ENCODE results near the gene BEND3.
A peak's percentile ranks its signal among the peaks of the same experiment; 100 is the strongest.
"Not testable (repeated sequence)": the region's sequence is repeated elsewhere in the genome, so short reads cannot be mapped to it uniquely, and the experiment has no call there.

The BEND3 gene

DNA sequence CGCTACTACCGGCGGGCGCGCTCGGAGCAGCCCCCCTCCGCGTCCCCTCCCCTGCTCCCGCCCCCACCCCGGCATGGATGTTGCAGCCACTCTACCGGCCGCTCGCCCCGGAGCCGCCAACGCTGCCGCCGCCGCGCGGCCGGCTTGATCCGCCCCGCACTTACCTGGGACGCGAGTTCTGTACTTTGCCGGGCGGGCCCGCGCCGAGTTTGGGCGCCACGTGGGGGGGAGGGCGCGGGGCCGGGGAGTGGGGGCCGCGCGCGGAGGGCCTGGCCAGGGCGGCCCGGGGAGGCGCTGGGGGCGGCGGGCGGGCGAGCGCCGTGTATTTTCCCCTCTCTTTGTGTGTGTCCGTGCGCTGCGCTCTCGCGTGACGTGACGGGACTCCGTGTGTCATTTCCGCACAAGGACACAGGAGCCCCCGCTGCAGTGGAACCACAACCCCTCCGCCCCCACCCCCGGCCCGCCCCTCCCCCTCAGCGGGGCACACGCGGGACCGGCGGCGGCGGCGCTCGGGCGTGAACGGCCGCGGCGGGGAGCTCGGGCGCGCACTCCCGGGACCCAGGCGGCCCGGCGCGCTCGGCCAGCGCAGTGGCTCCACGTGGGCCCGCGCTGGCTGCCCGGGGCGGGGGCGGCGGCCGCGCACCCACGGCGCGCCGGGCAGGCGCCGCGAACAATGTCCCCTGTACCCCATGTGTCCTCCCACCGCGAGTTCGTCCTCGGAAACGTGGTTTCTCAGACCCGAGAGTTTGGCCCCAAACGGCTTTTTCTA is at the start of gene BEND3:
Gene BEND3 (minus strand): TSS at position 590 of the 769 bp plus-strand sequence. CDS start 16,230 bp downstream, outside the sequence.
- H3K27me3 Mint-ChIP-seq = peaks cover 14% of the 10 kb centered on the region
- DNase-seq (ENCODE audit: low spot score in 2 of 2) (no peak), ATAC-seq (replicated peaks; ENCODE audit: extremely low read depth, poor library complexity, severe bottlenecking) (peak; percentile 29)
- H3K4me3 Mint-ChIP-seq = peak within 1 kb of the TSS; percentile 73
- H3K36me3 Mint-ChIP-seq (ENCODE audit: insufficient read depth) = peaks cover 3% of the 10 kb centered on the region
- no peaks in the 10 kb centered on the region for H3K9me3 Mint-ChIP-seq
- peaks cover 12% of the 10 kb centered on the region for H3K4me1 Mint-ChIP-seq
- no peak within 1 kb of the TSS for H3K27ac Mint-ChIP-seq (ENCODE audit: low read depth)

DNA sequence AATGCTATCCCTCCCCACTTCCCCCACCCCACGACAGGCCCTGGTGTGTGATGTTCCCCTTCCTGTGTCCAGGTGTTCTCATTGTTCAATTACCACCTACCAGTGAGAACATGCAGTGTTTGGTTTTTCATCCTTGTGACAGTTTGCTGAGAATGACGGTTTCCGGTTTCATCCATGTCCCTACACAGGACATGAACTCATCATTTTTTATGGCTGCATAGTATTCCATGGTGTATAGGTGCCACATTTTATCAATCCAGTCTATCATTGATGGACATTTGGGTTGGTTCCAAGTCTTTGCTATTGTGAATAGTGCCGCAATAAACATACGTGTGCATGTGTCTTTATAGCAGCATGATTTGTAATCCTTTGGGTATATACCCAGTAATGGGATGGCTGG is 49.0 kb upstream of the BEND3 start:
- not testable (repeated sequence) for H3K27me3 Mint-ChIP-seq; DNase-seq (ENCODE audit: low spot score in 2 of 2); H3K4me1 Mint-ChIP-seq; H3K36me3 Mint-ChIP-seq (ENCODE audit: insufficient read depth); H3K9me3 Mint-ChIP-seq; H3K27ac Mint-ChIP-seq (ENCODE audit: low read depth); ATAC-seq (replicated peaks; ENCODE audit: extremely low read depth, poor library complexity, severe bottlenecking); H3K4me3 Mint-ChIP-seq

DNA sequence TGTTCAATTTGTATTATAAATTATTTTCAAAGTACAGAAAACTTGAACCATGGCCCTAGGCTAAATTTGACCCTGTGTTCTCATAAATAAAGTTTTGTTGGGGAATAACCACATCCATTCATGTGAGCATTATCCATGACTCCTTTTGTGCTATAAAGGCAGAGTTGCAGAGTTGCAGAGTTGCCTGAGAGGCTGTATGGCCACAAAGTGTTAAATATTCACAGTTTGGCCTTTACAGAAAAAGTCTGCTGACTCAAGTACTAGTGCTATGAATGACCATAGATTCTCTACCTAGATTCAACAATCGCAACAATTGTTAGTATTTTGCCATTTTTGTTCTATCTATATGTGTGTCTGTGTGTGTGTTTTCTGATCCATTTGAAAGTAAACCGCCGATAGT is 46.2 kb upstream of the BEND3 start:
- Mint-ChIP-seq H3K27me3 (no peaks in the 10 kb centered on the region), H3K9me3 (no peaks in the 10 kb centered on the region), H3K27ac (ENCODE audit: low read depth) (no peak overlapping the region), H3K36me3 (ENCODE audit: insufficient read depth) (no peaks in the 10 kb centered on the region), H3K4me1 (no peaks in the 10 kb centered on the region), H3K4me3 (no peak overlapping the region)
- ATAC-seq (replicated peaks; ENCODE audit: extremely low read depth, poor library complexity, severe bottlenecking) = no peak
- DNase-seq (ENCODE audit: low spot score in 2 of 2) = no peak

- no peak for DNase-seq (ENCODE audit: low spot score in 2 of 2)
- no peak for ATAC-seq (replicated peaks; ENCODE audit: extremely low read depth, poor library complexity, severe bottlenecking)
- Mint-ChIP-seq H3K4me3 (no peak overlapping the region), H3K36me3 (ENCODE audit: insufficient read depth) (peaks cover 4% of the 10 kb centered on the region), H3K27ac (ENCODE audit: low read depth) (no peak overlapping the region), H3K4me1 (no peaks in the 10 kb centered on the region), H3K27me3 (no peaks in the 10 kb centered on the region), H3K9me3 (no peaks in the 10 kb centered on the region)
Measured at GRCh38 chr6:107156617-107157016, 41.3 kb upstream of the BEND3 start.

GRCh38 chr6:107154801-107155160 is 39.5 kb upstream of the BEND3 start:
- DNase-seq (ENCODE audit: low spot score in 2 of 2) (no peak), ATAC-seq (replicated peaks; ENCODE audit: extremely low read depth, poor library complexity, severe bottlenecking) (no peak)
- Mint-ChIP-seq H3K36me3 (ENCODE audit: insufficient read depth) (peaks cover 4% of the 10 kb centered on the region), H3K4me1 (no peaks in the 10 kb centered on the region), H3K27me3 (no peaks in the 10 kb centered on the region), H3K4me3 (no peak overlapping the region), H3K27ac (ENCODE audit: low read depth) (no peak overlapping the region), H3K9me3 (no peaks in the 10 kb centered on the region)

GRCh38 chr6:107154131-107154800 is 39.0 kb upstream of the BEND3 start:
- no peaks in the 10 kb centered on the region for H3K27me3 Mint-ChIP-seq
- H3K4me3 Mint-ChIP-seq = no peak overlapping the region
- no peak for ATAC-seq (replicated peaks; ENCODE audit: extremely low read depth, poor library complexity, severe bottlenecking)
- H3K4me1 Mint-ChIP-seq = no peaks in the 10 kb centered on the region
- DNase-seq (ENCODE audit: low spot score in 2 of 2) = no peak
- no peaks in the 10 kb centered on the region for H3K9me3 Mint-ChIP-seq
- H3K36me3 Mint-ChIP-seq (ENCODE audit: insufficient read depth) = peaks cover 4% of the 10 kb centered on the region
- H3K27ac Mint-ChIP-seq (ENCODE audit: low read depth) = no peak overlapping the region

GRCh38 chr6:107152638-107153430 is 37.5 kb upstream of the BEND3 start:
- no peak overlapping the region for H3K4me3 Mint-ChIP-seq
- H3K27me3 Mint-ChIP-seq = no peaks in the 10 kb centered on the region
- no peaks in the 10 kb centered on the region for H3K9me3 Mint-ChIP-seq
- H3K36me3 Mint-ChIP-seq (ENCODE audit: insufficient read depth) = peaks cover 4% of the 10 kb centered on the region
- DNase-seq (ENCODE audit: low spot score in 2 of 2) (no peak), ATAC-seq (replicated peaks; ENCODE audit: extremely low read depth, poor library complexity, severe bottlenecking) (no peak)
- H3K27ac Mint-ChIP-seq (ENCODE audit: low read depth) = no peak overlapping the region
- no peaks in the 10 kb centered on the region for H3K4me1 Mint-ChIP-seq

DNA sequence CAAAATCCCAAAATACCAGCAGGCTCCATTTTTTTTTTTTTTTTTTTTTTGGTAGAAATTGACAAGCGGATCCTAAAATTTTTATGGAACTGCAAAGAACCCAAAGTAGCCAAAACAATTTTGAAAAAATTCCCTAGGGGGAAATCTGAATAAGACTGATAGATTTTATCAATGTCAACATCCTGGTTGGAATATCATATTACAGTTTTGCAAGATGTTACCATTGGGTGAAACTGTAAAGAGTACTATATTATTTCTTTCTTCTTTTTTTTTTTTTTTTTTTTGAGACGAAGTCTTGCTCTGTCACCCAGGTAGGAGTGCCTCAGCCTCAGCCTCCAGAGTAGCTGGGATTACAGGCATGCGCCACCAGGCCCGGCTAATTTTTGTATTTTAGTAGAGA is 29.4 kb upstream of the BEND3 start:
- ATAC-seq (replicated peaks; ENCODE audit: extremely low read depth, poor library complexity, severe bottlenecking) (no peak), DNase-seq (ENCODE audit: low spot score in 2 of 2) (no peak)
- no peaks in the 10 kb centered on the region for H3K4me1 Mint-ChIP-seq
- no peaks in the 10 kb centered on the region for H3K9me3 Mint-ChIP-seq
- H3K4me3 Mint-ChIP-seq = no peak overlapping the region
- no peak overlapping the region for H3K27ac Mint-ChIP-seq (ENCODE audit: low read depth)
- H3K27me3 Mint-ChIP-seq = no peaks in the 10 kb centered on the region
- H3K36me3 Mint-ChIP-seq (ENCODE audit: insufficient read depth) = no peaks in the 10 kb centered on the region

DNA sequence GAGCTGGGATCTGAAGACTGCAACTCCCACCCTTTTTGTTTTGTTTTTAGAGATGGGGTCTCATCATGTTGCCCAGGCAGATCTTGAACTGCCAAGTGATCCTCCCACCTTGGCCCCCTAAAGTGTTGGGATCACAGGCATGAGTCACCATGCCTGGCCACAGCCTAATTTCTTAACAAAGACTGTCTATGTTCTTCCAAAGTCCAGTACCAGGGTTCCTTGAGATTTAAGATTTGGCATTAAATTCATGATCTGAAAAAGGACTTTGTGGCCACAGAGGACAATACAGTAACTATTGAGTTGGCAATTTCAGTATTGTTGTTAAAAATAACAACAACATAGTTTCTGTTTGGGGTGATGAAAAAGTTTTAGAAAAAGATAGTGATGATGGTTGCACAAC is 28.7 kb upstream of the BEND3 start:
- ATAC-seq (replicated peaks; ENCODE audit: extremely low read depth, poor library complexity, severe bottlenecking) (no peak), DNase-seq (ENCODE audit: low spot score in 2 of 2) (no peak)
- Mint-ChIP-seq H3K27ac (ENCODE audit: low read depth) (no peak overlapping the region), H3K36me3 (ENCODE audit: insufficient read depth) (no peaks in the 10 kb centered on the region), H3K27me3 (no peaks in the 10 kb centered on the region), H3K4me1 (no peaks in the 10 kb centered on the region), H3K4me3 (no peak overlapping the region), H3K9me3 (no peaks in the 10 kb centered on the region)

DNA sequence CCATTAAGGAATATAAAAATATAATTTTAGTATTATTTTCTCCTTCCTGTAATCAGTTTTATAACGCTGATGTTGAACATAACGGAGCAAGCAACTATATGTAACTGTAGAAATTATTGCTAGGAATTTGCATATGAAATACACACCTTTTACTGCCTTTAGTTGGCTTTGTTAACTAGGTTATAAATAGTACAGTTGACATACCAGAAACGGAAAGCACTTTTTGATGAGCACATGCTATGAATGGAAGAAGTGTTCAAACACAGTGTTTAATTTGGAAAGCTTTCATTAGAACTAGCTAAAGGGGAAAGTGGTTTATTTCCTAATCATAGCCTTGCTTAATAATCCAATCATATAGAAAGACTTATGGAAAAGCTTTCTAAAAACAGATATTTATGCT is 25.3 kb upstream of the BEND3 start:
- Mint-ChIP-seq H3K27ac (ENCODE audit: low read depth) (no peak overlapping the region), H3K27me3 (no peaks in the 10 kb centered on the region), H3K9me3 (no peaks in the 10 kb centered on the region), H3K4me1 (no peaks in the 10 kb centered on the region), H3K4me3 (no peak overlapping the region), H3K36me3 (ENCODE audit: insufficient read depth) (no peaks in the 10 kb centered on the region)
- no peak for DNase-seq (ENCODE audit: low spot score in 2 of 2)
- ATAC-seq (replicated peaks; ENCODE audit: extremely low read depth, poor library complexity, severe bottlenecking) = no peak

GRCh38 chr6:107136324-107136723 is 21.0 kb upstream of the BEND3 start:
- ATAC-seq (replicated peaks; ENCODE audit: extremely low read depth, poor library complexity, severe bottlenecking); DNase-seq (ENCODE audit: low spot score in 2 of 2); H3K27me3 Mint-ChIP-seq; H3K36me3 Mint-ChIP-seq (ENCODE audit: insufficient read depth); H3K4me1 Mint-ChIP-seq; H3K27ac Mint-ChIP-seq (ENCODE audit: low read depth); H3K9me3 Mint-ChIP-seq; H3K4me3 Mint-ChIP-seq: not testable (repeated sequence)

DNA sequence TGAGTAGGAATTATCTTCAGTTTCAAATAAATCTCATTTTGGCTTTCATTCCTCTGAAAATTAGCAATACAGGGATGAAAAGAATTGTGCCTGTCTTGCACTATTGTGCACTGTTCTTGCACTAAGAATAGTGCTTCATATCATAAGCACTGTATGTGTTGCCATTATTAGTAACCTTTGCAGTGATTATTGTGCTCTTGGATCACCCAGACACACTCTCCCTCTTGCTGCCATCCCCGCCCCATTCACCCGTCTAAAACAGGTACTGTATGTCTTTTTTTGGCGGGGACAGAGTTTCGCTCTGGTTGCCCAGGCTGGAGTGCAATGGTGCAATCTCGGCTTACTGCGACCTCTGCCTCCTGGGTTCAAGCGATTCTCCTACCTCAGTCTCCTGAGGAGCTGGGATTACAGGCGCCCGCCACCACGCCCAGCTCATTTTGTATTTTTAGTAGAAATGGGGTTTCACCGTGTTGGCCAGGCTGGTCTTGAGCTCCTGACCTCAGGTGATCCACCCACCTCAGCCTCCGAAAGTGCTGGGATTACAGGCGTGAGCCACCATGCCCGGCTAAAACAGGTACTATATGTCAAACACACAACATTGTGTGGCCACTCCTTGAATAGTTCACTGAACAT is 19.8 kb upstream of the BEND3 start:
- not testable (repeated sequence) for H3K36me3 Mint-ChIP-seq (ENCODE audit: insufficient read depth); H3K27ac Mint-ChIP-seq (ENCODE audit: low read depth); H3K4me3 Mint-ChIP-seq; H3K27me3 Mint-ChIP-seq; H3K9me3 Mint-ChIP-seq; DNase-seq (ENCODE audit: low spot score in 2 of 2); ATAC-seq (replicated peaks; ENCODE audit: extremely low read depth, poor library complexity, severe bottlenecking); H3K4me1 Mint-ChIP-seq
